ENCODE measurements around the gene LHFPL4.

Gene LHFPL4

GRCh38 chr3:9476935-9477334 is 76.7 kb downstream of the LHFPL4 start:
- no peak overlapping the region for H3K4me3 ChIP-seq
- DNase-seq (ENCODE audit: low spot score): no peak
- TF ChIP-seq, protein P1, sequence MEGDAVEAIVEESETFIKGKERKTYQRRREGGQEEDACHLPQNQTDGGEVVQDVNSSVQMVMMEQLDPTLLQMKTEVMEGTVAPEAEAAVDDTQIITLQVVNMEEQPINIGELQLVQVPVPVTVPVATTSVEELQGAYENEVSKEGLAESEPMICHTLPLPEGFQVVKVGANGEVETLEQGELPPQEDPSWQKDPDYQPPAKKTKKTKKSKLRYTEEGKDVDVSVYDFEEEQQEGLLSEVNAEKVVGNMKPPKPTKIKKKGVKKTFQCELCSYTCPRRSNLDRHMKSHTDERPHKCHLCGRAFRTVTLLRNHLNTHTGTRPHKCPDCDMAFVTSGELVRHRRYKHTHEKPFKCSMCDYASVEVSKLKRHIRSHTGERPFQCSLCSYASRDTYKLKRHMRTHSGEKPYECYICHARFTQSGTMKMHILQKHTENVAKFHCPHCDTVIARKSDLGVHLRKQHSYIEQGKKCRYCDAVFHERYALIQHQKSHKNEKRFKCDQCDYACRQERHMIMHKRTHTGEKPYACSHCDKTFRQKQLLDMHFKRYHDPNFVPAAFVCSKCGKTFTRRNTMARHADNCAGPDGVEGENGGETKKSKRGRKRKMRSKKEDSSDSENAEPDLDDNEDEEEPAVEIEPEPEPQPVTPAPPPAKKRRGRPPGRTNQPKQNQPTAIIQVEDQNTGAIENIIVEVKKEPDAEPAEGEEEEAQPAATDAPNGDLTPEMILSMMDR (IDR thresholded peaks at IDR 0.05): no peak
- no peak overlapping the region for H3K27ac ChIP-seq

DNA sequence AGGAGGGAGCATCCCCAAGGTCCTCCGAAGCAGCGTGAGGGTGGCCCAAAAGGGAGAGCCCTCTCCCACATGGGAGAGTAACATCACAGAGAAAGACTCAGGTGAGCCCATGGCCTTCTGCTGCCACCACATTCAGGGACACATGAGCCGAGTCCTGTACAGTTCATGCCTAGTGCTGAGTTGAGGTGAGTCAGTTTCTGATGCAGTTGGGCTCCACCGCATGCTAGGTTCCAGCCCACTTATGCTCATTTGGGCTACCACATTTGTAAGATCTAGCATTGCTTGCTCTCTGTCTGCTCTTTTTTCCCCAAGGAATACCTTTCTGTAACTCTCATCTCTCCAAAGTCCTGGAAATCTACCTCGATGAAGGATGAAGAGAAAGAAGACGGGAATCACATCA is 79.1 kb downstream of the LHFPL4 start:
- no peak for DNase-seq (ENCODE audit: low spot score)
- Histone ChIP-seq H3K4me3 (no peak overlapping the region), H3K27ac (no peak overlapping the region)
- TF ChIP-seq, protein P1 (IDR thresholded peaks at IDR 0.05): no peak

DNA sequence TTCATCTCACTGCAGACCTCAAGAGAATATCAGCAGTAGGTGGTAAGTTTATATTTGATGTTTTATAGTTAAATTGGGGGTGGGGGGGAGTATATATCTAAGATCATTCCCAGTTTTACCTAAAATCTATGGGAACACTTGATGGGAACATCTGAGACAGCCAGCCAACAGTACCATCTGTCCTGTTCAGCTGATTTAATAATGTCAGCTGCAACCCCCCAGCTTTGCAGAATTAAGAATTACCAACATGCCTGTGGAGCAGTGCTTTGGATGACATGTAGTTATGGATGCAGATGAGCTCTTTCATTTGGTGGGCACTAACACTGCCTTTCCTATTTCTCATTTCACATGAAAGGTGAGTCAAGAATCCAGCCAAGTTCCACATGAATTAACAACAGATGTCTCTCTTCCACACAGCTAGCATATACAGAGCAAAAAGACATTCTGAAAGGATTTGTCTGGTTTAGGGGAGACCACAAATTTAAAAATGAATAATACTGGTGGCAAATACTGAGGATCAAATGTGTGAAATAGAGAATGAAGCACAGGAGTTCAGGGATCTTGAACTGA is 80.0 kb downstream of the LHFPL4 start:
- TF ChIP-seq, protein P1 (IDR thresholded peaks at IDR 0.05): no peak
- Histone ChIP-seq H3K27ac (no peak overlapping the region), H3K4me3 (no peak overlapping the region)
- DNase-seq (ENCODE audit: low spot score): no peak

- DNase-seq (ENCODE audit: low spot score): no peak
- no peak overlapping the region for H3K27ac ChIP-seq
- no peak overlapping the region for H3K4me3 ChIP-seq
- TF ChIP-seq, protein P1 (IDR thresholded peaks at IDR 0.05): no peak
These were observed 83.6 kb downstream of the LHFPL4 start for GRCh38 chr3:9469986-9470385.

- no peak for DNase-seq (ENCODE audit: low spot score)
- TF ChIP-seq, protein P1 (IDR thresholded peaks at IDR 0.05): no peak
- no peak overlapping the region for H3K4me3 ChIP-seq
- no peak overlapping the region for H3K27ac ChIP-seq
These were observed 85.2 kb downstream of the LHFPL4 start for GRCh38 chr3:9468460-9468859.

GRCh38 chr3:9467451-9467850 is 86.2 kb downstream of the LHFPL4 start:
- TF ChIP-seq, protein P1 (IDR thresholded peaks at IDR 0.05): no peak
- DNase-seq (ENCODE audit: low spot score): no peak
- Histone ChIP-seq H3K27ac (no peak overlapping the region), H3K4me3 (no peak overlapping the region)

DNA sequence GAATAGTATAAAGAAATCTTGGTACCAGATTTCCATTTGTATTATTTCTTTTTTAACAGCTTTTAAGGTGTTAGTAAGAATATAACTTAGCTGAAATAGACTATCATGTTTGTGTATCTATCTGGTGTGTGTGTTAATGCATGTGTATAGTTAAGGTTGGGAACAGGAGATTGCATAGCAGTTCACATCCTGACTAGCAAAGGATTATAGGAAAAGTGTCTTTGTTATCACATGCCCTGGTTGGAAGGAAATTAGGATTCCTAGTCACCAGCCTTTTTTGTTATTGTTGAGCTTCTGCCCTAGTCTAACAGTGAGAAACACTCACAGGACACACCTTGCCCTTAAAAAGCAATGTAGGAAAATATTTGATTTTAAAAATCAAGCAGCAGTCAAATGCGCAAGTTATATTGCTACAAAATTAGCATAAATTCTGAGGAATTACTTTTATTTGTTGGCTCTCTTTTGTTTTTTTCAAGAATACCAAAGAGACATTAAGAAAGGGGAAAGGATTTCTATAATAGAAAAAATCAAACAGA is 98.0 kb downstream of the LHFPL4 start:
- TF ChIP-seq, protein P1 (IDR thresholded peaks at IDR 0.05): no peak
- no peak for DNase-seq (ENCODE audit: low spot score)
- Histone ChIP-seq H3K4me3 (no peak overlapping the region), H3K27ac (no peak overlapping the region)

Data from coronary artery (tissue), 2 donors.